Measurements from ENCODE around the gene OLIG1.

DNA sequence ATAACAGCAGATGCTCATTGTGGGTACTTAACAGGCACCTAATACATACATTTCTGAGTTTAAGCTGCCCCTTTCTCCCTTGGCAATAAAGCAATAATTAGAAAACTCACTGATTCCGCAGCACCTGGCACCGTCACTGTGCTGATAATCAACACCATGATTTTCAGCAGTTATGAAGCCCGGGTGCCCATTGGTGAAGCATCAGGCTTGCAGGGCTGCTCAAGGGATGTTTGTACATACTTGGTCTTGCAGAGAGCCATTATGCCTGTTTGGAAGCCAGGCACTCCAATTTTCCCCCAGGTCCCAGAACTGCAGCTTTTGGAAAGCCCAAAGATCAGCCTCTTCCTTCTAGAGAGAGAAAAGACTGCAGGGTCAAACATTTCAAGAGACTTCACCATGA, 44.3 kb downstream of the OLIG1 start:
- TF ChIP-seq POLR2AphosphoS5 (IDR thresholded peaks at IDR 0.05; ENCODE audit: borderline replicate concordance, low read depth, low read length), result no peak
- TF ChIP-seq EZH2 (IDR thresholded peaks at IDR 0.05), result no peak
- TF ChIP-seq FOXP2 (optimal IDR thresholded peaks at IDR 0.05; ENCODE audit: control extremely low read depth, extremely low read length, insufficient read depth), result no peak
